GM12892 (cell line): ENCODE measurements around the gene TAL2.

ENCODE experiments used
- POLR2A ChIP-seq: IDR thresholded peaks from 2 replicates; pipeline ENCODE4 v1.6.1; 2011; ENCODE audit warnings: low read depth, low read length, control low read depth
- POLR2AphosphoS5 ChIP-seq: IDR thresholded peaks from 2 replicates; pipeline ENCODE4 v1.6.1; 2011; ENCODE audit warnings: low read depth, low read length, control low read depth
- TAF1 ChIP-seq: IDR thresholded peaks from 2 replicates; pipeline ENCODE4 v1.6.1; 2011; ENCODE audit warnings: low read depth, mild to moderate bottlenecking, control low read depth, low read length, borderline replicate concordance

DNA sequence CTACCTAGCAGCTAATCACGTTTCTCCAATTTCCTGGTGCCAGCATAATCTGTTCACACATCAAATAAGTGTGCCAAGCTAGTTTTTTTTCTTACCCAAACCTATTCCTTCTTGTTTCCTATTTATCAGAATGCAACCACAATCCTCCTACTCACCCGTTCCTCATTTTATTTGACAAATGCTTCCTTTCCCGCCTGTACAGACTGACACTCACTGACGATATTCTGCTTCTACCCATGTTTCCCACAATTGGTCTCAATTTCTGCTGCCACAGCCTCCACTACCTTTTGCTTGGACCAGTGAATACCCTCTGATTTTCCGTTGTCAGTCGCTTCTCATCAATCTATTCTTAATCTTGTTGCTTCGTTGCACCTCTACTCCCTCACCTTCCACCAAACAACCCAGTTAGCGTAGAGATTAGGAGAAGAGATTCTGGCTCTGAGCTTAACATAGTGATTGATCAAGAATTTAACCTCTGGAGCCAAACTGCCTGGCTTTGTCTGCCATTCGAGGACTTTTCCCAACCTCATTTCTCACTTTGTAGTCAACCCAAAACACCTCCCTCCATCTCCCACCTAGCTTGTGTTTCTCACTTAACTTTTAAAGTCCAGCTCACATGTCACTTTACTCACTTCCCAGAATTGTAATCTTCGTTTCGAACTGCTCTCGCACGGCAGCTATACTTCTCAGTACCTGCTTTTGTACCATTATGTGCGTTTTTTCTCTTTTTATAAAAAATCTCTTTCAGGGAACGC, 31.4 kb downstream of the TAL2 start:
- no peak for TF ChIP-seq POLR2A
- TF ChIP-seq POLR2AphosphoS5 = no peak
- TF ChIP-seq TAF1 = no peak
